ENCODE data around the gene ZNF205. TPM values are rescaled to one million over a fixed set of nuclear protein-coding genes. Genes with fewer than 3 reads are reported as not detected.
"Not testable (repeated sequence)": the region's sequence is repeated elsewhere in the genome, so short reads cannot be mapped to it uniquely, and the experiment has no call there.

The ZNF205 gene
- total RNA-seq, 1 donor from 2014 or later = 25.1 TPM

GRCh38 chr16:3068487-3068886 is 43.9 kb upstream of the ZNF205 start:
- no peaks in the 10 kb centered on the region for H3K36me3 ChIP-seq (ENCODE audit: control insufficient read depth, insufficient read depth, low read length)
- H3K27me3 ChIP-seq (ENCODE audit: control insufficient read depth, insufficient read depth, low read length) = no peaks in the 10 kb centered on the region
- TF ChIP-seq, protein P1, sequence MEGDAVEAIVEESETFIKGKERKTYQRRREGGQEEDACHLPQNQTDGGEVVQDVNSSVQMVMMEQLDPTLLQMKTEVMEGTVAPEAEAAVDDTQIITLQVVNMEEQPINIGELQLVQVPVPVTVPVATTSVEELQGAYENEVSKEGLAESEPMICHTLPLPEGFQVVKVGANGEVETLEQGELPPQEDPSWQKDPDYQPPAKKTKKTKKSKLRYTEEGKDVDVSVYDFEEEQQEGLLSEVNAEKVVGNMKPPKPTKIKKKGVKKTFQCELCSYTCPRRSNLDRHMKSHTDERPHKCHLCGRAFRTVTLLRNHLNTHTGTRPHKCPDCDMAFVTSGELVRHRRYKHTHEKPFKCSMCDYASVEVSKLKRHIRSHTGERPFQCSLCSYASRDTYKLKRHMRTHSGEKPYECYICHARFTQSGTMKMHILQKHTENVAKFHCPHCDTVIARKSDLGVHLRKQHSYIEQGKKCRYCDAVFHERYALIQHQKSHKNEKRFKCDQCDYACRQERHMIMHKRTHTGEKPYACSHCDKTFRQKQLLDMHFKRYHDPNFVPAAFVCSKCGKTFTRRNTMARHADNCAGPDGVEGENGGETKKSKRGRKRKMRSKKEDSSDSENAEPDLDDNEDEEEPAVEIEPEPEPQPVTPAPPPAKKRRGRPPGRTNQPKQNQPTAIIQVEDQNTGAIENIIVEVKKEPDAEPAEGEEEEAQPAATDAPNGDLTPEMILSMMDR (IDR thresholded peaks at IDR 0.05; ENCODE audit: insufficient read depth, low read length, poor library complexity, severe bottlenecking) = no peak
- no peak for DNase-seq (ENCODE audit: low read depth)
- no peak overlapping the region for H3K4me3 ChIP-seq (ENCODE audit: low read depth, low read length)

DNA sequence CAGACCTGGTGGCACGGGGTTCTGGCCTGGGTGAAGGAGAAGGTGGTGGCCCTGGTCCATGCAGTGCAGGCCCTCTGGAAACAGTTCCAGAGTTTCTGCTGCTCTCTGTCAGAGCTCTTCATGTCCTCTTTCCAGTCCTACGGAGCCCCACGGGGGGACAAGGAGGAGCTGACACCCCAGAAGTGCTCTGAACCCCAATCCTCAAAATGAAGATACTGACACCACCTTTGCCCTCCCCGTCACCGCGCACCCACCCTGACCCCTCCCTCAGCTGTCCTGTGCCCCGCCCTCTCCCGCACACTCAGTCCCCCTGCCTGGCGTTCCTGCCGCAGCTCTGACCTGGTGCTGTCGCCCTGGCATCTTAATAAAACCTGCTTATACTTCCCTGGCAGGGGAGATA is 43.2 kb upstream of the ZNF205 start:
- H3K36me3 ChIP-seq (ENCODE audit: control insufficient read depth, insufficient read depth, low read length); DNase-seq (ENCODE audit: low read depth); H3K4me3 ChIP-seq (ENCODE audit: low read depth, low read length); H3K27me3 ChIP-seq (ENCODE audit: control insufficient read depth, insufficient read depth, low read length): not testable (repeated sequence)

- Histone ChIP-seq H3K4me3 (ENCODE audit: low read depth, low read length) (no peak overlapping the region), H3K36me3 (ENCODE audit: control insufficient read depth, insufficient read depth, low read length) (no peaks in the 10 kb centered on the region), H3K27me3 (ENCODE audit: control insufficient read depth, insufficient read depth, low read length) (peaks cover 7% of the 10 kb centered on the region)
- DNase-seq (ENCODE audit: low read depth) = no peak
- TF ChIP-seq, protein P1 (IDR thresholded peaks at IDR 0.05; ENCODE audit: insufficient read depth, low read length, poor library complexity, severe bottlenecking) = no peak
These were observed 41.7 kb upstream of the ZNF205 start for GRCh38 chr16:3070608-3071111.

DNA sequence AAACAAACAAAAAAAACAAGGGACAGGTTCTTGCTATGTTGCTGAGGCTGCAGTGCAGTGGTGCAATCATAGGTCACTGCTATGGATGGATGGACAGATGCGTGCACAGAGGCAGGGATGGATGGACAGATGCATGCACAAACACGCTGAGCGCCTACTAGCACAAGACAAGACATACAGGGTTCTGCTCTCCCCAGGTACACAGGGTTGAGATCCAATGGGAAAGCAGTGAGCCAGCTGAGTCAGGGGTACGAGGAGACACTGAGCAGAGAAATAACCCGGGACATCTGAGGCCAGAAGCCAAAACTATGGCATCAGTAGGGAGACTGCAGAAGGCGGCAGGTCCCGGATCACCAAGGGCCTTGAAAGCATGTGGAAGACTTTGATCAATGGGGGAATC is 40.7 kb upstream of the ZNF205 start:
- no peaks in the 10 kb centered on the region for H3K36me3 ChIP-seq (ENCODE audit: control insufficient read depth, insufficient read depth, low read length)
- no peak for DNase-seq (ENCODE audit: low read depth)
- TF ChIP-seq, protein P1 (IDR thresholded peaks at IDR 0.05; ENCODE audit: insufficient read depth, low read length, poor library complexity, severe bottlenecking) = no peak
- H3K4me3 ChIP-seq (ENCODE audit: low read depth, low read length) = no peak overlapping the region
- peaks cover 7% of the 10 kb centered on the region for H3K27me3 ChIP-seq (ENCODE audit: control insufficient read depth, insufficient read depth, low read length)

DNA sequence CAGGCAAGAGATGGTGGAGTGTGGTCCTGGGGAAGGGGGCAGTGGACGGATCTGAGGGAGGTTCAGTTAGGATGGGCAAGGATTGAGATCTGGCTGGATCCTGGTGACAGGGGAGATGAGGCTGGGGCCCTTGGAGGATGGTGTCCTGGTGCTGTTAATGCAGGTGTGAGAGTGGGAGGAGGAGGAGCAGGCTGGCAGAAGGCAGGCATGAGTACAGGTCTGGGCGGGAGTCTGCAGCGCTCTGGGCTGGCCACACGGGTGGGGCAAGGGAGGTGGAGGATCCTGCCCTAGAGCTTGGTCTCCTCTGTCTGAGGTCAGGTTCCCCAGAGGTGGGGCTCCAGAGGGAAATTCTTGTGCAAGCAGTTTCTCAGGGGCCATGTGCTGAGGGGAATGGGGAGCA is 40.2 kb upstream of the ZNF205 start:
- H3K4me3 ChIP-seq (ENCODE audit: low read depth, low read length); DNase-seq (ENCODE audit: low read depth); H3K27me3 ChIP-seq (ENCODE audit: control insufficient read depth, insufficient read depth, low read length); H3K36me3 ChIP-seq (ENCODE audit: control insufficient read depth, insufficient read depth, low read length): not testable (repeated sequence)

- not testable (repeated sequence) for DNase-seq (ENCODE audit: low read depth); H3K4me3 ChIP-seq (ENCODE audit: low read depth, low read length); H3K27me3 ChIP-seq (ENCODE audit: control insufficient read depth, insufficient read depth, low read length); H3K36me3 ChIP-seq (ENCODE audit: control insufficient read depth, insufficient read depth, low read length)
These were observed 39.7 kb upstream of the ZNF205 start for GRCh38 chr16:3072576-3073263.

DNA sequence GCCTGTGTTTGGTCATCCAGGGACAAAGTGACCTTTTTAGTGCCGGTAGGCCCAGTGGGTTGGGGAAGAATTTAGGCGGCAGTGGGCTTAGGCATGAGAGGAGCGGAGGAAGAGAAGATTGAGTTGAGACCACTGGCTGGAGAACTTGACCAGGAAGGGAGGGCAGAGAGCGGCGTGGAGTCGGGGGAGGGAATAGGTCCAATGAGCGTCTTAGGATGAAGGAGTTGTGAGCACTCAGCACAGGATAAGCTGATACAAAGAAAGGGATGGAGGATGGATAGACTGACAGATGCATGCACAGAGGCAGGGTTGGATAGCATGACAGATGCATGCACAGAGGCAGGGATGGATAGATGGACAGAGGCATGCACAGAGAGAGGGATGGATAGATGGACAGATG is 38.9 kb upstream of the ZNF205 start:
- Histone ChIP-seq H3K4me3 (ENCODE audit: low read depth, low read length) (no peak overlapping the region), H3K27me3 (ENCODE audit: control insufficient read depth, insufficient read depth, low read length) (peaks cover 9% of the 10 kb centered on the region), H3K36me3 (ENCODE audit: control insufficient read depth, insufficient read depth, low read length) (no peaks in the 10 kb centered on the region)
- TF ChIP-seq, protein P1 (IDR thresholded peaks at IDR 0.05; ENCODE audit: insufficient read depth, low read length, poor library complexity, severe bottlenecking) = no peak
- no peak for DNase-seq (ENCODE audit: low read depth)

Data from kidney epithelial cell (primary cell).